ENCODE results near the gene MDFI. TPM values are rescaled to one million over a fixed set of nuclear protein-coding genes. Genes with fewer than 3 reads are reported as not detected.

Gene MDFI
- total and polyA plus RNA-seq, 4 donors: 0.24 to 2.8 (median 0.50) TPM; not detected in 1

DNA sequence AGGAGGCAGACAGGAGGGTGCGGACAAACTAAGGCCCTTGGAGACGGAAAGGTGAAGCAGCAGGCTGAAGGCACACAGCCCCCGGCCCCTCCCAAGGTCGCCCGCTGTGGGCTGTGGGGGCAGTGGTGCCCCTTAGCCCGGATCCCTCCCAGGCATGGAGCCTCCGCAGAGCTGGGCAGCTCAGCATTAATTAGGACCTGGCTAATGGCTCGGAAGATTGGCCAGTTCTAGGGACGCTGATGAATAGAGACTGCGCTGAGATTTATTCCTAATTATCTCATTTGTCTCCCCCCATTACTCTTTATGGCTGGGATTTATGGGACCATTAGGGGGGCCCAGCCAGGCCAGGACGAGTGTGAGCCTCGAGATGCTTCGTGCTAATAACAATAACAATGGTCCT lies 20.4 kb downstream of the MDFI start:
- no peaks in the 10 kb centered on the region for H3K36me3 ChIP-seq (ENCODE audit: control insufficient read depth in 4 of 4, insufficient read depth in 3 of 4, low read depth in 1 of 4, low read length in 3 of 4)
- H3K4me3 ChIP-seq (ENCODE audit: low read depth in 1 of 3, low read length in 3 of 3): no peak overlapping the region
- no peak overlapping the region for H3K27ac ChIP-seq (ENCODE audit: low read depth in 1 of 2, low read length in 2 of 2)
- no peaks in the 10 kb centered on the region for H3K9me3 ChIP-seq (ENCODE audit: control insufficient read depth in 4 of 4, low read length in 3 of 4)
- H3K9ac ChIP-seq (ENCODE audit: low read depth in 1 of 2, low read length in 2 of 2): no peak overlapping the region
- H3K27me3 ChIP-seq (ENCODE audit: control insufficient read depth in 4 of 4, insufficient read depth in 4 of 4, low read length in 3 of 4): no peaks in the 10 kb centered on the region
- no peak for DNase-seq (ENCODE audit: low spot score)
- H3K4me1 ChIP-seq (ENCODE audit: control insufficient read depth in 4 of 4, insufficient read depth in 4 of 4, low read length in 3 of 4): no peaks in the 10 kb centered on the region
- WGBS: 87% methylated on average over 13 of the region's 13 CpGs
- TF ChIP-seq NR2F2 (IDR thresholded peaks at IDR 0.05) (no peak), MAX (IDR thresholded peaks at IDR 0.05) (no peak), FOXA2 (IDR thresholded peaks at IDR 0.05) (no peak), FOXA1 (IDR thresholded peaks at IDR 0.05) (no peak), EGR1 (IDR thresholded peaks at IDR 0.05; ENCODE audit: low read depth in 2 of 2) (no peak), YY1 (IDR thresholded peaks at IDR 0.05) (no peak), HNF4A (conservative IDR thresholded peaks at IDR 0.05) (no peak), RAD21 (IDR thresholded peaks at IDR 0.05) (no peak), RXRA (IDR thresholded peaks at IDR 0.05) (no peak), GABPA (IDR thresholded peaks at IDR 0.05 in 1 of 2, conservative IDR thresholded peaks at IDR 0.05 in 1 of 2) (no peak)
- TF ChIP-seq, protein P1, sequence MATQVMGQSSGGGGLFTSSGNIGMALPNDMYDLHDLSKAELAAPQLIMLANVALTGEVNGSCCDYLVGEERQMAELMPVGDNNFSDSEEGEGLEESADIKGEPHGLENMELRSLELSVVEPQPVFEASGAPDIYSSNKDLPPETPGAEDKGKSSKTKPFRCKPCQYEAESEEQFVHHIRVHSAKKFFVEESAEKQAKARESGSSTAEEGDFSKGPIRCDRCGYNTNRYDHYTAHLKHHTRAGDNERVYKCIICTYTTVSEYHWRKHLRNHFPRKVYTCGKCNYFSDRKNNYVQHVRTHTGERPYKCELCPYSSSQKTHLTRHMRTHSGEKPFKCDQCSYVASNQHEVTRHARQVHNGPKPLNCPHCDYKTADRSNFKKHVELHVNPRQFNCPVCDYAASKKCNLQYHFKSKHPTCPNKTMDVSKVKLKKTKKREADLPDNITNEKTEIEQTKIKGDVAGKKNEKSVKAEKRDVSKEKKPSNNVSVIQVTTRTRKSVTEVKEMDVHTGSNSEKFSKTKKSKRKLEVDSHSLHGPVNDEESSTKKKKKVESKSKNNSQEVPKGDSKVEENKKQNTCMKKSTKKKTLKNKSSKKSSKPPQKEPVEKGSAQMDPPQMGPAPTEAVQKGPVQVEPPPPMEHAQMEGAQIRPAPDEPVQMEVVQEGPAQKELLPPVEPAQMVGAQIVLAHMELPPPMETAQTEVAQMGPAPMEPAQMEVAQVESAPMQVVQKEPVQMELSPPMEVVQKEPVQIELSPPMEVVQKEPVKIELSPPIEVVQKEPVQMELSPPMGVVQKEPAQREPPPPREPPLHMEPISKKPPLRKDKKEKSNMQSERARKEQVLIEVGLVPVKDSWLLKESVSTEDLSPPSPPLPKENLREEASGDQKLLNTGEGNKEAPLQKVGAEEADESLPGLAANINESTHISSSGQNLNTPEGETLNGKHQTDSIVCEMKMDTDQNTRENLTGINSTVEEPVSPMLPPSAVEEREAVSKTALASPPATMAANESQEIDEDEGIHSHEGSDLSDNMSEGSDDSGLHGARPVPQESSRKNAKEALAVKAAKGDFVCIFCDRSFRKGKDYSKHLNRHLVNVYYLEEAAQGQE (IDR thresholded peaks at IDR 0.05): no peak

GRCh38 chr6:41659935-41660334 lies 21.7 kb downstream of the MDFI start:
- Histone ChIP-seq H3K9ac (ENCODE audit: low read depth in 1 of 2, low read length in 2 of 2) (no peak overlapping the region), H3K36me3 (ENCODE audit: control insufficient read depth in 4 of 4, insufficient read depth in 3 of 4, low read depth in 1 of 4, low read length in 3 of 4) (no peaks in the 10 kb centered on the region), H3K9me3 (ENCODE audit: control insufficient read depth in 4 of 4, low read length in 3 of 4) (no peaks in the 10 kb centered on the region), H3K27ac (ENCODE audit: low read depth in 1 of 2, low read length in 2 of 2) (no peak overlapping the region), H3K4me1 (ENCODE audit: control insufficient read depth in 4 of 4, insufficient read depth in 4 of 4, low read length in 3 of 4) (no peaks in the 10 kb centered on the region), H3K27me3 (ENCODE audit: control insufficient read depth in 4 of 4, insufficient read depth in 4 of 4, low read length in 3 of 4) (no peaks in the 10 kb centered on the region), H3K4me3 (ENCODE audit: low read depth in 1 of 3, low read length in 3 of 3) (no peak overlapping the region)
- 32% methylated on average over 7 of the region's 7 CpGs for WGBS
- no peak for DNase-seq (ENCODE audit: low spot score)
- TF ChIP-seq HNF4A (conservative IDR thresholded peaks at IDR 0.05) (no peak), MAX (IDR thresholded peaks at IDR 0.05) (no peak)

DNA sequence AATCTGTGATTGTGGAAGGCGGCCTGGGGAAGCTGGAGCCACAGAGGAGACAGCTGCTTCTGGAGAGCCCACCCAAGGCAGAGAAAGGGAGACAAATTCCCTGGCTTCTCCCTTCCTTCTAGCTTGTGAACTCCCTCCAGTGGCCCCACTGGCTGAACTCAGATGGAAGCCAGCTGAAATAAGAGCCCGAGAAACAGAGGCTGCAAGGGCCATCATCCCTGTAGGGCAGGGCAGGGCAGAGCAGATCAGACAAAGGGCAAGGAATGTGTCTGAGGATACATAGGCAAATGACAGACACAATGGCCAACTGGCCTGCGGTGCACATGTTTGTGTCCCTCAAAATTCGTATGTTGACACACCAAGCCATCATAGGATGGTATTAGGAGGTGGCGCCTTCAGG lies 25.3 kb downstream of the MDFI start:
- Histone ChIP-seq H3K4me3 (ENCODE audit: low read depth in 1 of 3, low read length in 3 of 3) (no peak overlapping the region), H3K36me3 (ENCODE audit: control insufficient read depth in 4 of 4, insufficient read depth in 3 of 4, low read depth in 1 of 4, low read length in 3 of 4) (no peaks in the 10 kb centered on the region), H3K4me1 (ENCODE audit: control insufficient read depth in 4 of 4, insufficient read depth in 4 of 4, low read length in 3 of 4) (no peaks in the 10 kb centered on the region), H3K27me3 (ENCODE audit: control insufficient read depth in 4 of 4, insufficient read depth in 4 of 4, low read length in 3 of 4) (peaks cover 0 to 3% (median 0%) of the 10 kb centered on the region in 4 donors), H3K9me3 (ENCODE audit: control insufficient read depth in 4 of 4, low read length in 3 of 4) (no peaks in the 10 kb centered on the region), H3K27ac (ENCODE audit: low read depth in 1 of 2, low read length in 2 of 2) (no peak overlapping the region), H3K9ac (ENCODE audit: low read depth in 1 of 2, low read length in 2 of 2) (no peak overlapping the region)
- 76% methylated on average over 5 of the region's 5 CpGs for WGBS
- no peak for DNase-seq (ENCODE audit: low spot score)
- no peak for TF ChIP-seq CTCF (IDR thresholded peaks at IDR 0.05; ENCODE audit: low read depth, low read length, missing input control)
- TF ChIP-seq SP1 (IDR thresholded peaks at IDR 0.05): no peak
- no peak for TF ChIP-seq RXRA (IDR thresholded peaks at IDR 0.05)
- no peak for TF ChIP-seq GABPA (IDR thresholded peaks at IDR 0.05 in 1 of 2, conservative IDR thresholded peaks at IDR 0.05 in 1 of 2)
- TF ChIP-seq TAF1 (conservative IDR thresholded peaks at IDR 0.05): no peak
- no peak for TF ChIP-seq ZBTB33 (IDR thresholded peaks at IDR 0.05)
- no peak for TF ChIP-seq JUND (IDR thresholded peaks at IDR 0.05)
- TF ChIP-seq RAD21 (IDR thresholded peaks at IDR 0.05): no peak
- TF ChIP-seq MAX (IDR thresholded peaks at IDR 0.05): no peak
- TF ChIP-seq FOXA2 (IDR thresholded peaks at IDR 0.05): no peak
- TF ChIP-seq NR2F2 (IDR thresholded peaks at IDR 0.05): no peak
- TF ChIP-seq, protein P1 (IDR thresholded peaks at IDR 0.05): no peak

Measured in liver (tissue), 9 donors.